22Rv1 (cell line): ENCODE data around the gene SYT7.

ENCODE experiments used
- ZFX ChIP-seq: fragments of 450-650 bp; IDR thresholded peaks from 2 replicates; pipeline ENCODE4 v1.6.1; 2017; ENCODE audit warnings: antibody characterized with exemption, borderline replicate concordance
- TF ChIP-seq, protein P1 (sequence below): fragments of 450-650 bp; IDR thresholded peaks from 2 replicates; pipeline ENCODE4 v1.5.1; 2017; ENCODE audit warnings: mild to moderate bottlenecking

DNA sequence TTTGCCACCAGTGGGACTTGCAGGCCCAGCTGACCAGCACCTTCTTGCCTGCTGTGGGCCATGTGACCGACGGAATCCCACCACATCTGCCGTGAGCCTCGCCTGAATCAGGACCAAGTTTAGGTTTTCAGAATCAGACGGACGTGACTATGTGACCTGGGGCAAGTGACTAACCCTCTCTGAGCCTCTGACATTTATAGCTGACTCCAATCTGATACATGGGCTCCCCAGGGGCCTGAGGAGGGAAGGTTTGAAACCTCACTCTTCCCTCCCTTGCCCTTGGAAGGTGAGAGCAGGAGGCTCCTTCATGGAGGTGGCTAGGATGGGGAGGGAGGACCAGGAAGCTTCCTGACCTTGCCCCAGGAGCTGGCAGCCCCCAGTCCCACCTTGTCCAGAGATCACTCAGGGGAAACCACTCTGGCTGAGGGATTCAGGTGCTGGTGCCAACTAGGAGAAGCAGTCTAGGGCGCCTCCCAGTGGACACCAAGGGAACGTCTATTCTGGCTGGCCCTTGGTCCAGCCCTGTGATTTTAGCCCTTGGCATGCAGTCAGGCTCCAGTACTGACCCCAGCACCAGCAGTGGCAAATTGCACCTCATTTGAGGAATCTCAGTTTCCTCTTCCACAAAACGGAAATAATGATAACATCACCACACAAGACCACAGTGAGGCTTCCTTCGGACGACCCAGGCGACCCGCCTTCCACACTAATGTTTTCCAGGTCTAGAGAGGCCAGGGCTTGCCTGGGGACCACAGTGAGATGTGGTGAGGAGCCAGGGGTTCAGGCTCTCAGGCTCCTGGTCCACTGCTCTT is 47.2 kb upstream of the SYT7 start:
- TF ChIP-seq, protein P1, sequence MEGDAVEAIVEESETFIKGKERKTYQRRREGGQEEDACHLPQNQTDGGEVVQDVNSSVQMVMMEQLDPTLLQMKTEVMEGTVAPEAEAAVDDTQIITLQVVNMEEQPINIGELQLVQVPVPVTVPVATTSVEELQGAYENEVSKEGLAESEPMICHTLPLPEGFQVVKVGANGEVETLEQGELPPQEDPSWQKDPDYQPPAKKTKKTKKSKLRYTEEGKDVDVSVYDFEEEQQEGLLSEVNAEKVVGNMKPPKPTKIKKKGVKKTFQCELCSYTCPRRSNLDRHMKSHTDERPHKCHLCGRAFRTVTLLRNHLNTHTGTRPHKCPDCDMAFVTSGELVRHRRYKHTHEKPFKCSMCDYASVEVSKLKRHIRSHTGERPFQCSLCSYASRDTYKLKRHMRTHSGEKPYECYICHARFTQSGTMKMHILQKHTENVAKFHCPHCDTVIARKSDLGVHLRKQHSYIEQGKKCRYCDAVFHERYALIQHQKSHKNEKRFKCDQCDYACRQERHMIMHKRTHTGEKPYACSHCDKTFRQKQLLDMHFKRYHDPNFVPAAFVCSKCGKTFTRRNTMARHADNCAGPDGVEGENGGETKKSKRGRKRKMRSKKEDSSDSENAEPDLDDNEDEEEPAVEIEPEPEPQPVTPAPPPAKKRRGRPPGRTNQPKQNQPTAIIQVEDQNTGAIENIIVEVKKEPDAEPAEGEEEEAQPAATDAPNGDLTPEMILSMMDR = peak; percentile 94
- no peak for TF ChIP-seq ZFX
